ENCODE data around the gene FRAS1.
"Not testable (repeated sequence)": the region's sequence is repeated elsewhere in the genome, so short reads cannot be mapped to it uniquely, and the experiment has no call there.

FRAS1 gene

GRCh38 chr4:78454016-78454415 is 396.9 kb downstream of the FRAS1 start:
- Histone ChIP-seq H3K4me3 (no peak overlapping the region), H3K27ac (no peak overlapping the region)

DNA sequence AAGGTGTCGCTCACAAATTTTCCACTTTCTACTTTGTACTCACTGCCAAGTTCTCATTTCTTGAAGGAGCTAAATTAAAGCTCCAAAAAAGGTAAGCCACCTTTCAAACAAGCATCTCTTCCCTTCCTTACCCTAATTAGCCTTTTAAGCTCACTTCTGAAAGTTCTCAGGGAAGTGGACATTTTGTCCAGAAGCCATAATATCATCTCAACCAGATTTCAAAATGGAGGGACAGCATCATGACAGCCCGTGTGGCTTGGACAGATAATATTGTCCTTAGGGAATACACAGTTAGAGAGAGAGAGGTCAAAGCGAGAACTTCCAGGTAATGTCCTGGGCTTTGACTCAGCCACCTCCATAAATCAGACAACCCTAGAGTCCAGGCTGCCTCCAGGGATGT is 400.6 kb downstream of the FRAS1 start:
- H3K4me3 ChIP-seq: no peak overlapping the region
- H3K27ac ChIP-seq: no peak overlapping the region

GRCh38 chr4:78459327-78459726 is 402.2 kb downstream of the FRAS1 start:
- Histone ChIP-seq H3K4me3 (no peak overlapping the region), H3K27ac (no peak overlapping the region)

- no peak overlapping the region for H3K4me3 ChIP-seq
Observed at GRCh38 chr4:78460368-78460767, 403.2 kb downstream of the FRAS1 start.

DNA sequence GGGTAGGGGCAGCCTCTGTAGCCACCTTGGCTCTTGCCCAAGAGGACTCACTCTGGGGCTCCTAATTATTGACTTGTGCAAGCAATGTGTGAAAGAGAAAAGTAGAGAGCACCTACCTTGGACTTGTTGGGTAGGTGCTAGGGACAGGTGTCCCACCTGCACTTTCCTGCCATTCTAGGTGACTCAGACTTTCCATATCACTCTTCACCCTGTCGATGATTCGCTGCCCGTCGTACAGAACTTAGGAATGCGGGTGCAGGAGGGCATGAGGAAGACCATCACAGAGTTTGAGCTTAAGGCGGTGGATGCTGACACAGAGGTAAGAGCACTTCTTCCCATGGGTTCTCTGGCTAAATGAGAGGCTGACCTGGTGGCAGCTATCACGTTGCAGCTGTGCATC is 407.1 kb downstream of the FRAS1 start:
- no peak overlapping the region for H3K4me3 ChIP-seq
- no peak overlapping the region for H3K27ac ChIP-seq

More at GRCh38 chr4:78460368-78460767, 403.2 kb downstream of the FRAS1 start:
- H3K27ac ChIP-seq: no peak overlapping the region

GRCh38 chr4:78467223-78467622 is 410.1 kb downstream of the FRAS1 start:
- H3K27ac ChIP-seq, H3K4me3 ChIP-seq: not testable (repeated sequence)

- Histone ChIP-seq H3K4me3 (no peak overlapping the region), H3K27ac (no peak overlapping the region)
Observed at GRCh38 chr4:78468272-78468671, 411.1 kb downstream of the FRAS1 start.

- Histone ChIP-seq H3K4me3 (no peak overlapping the region), H3K27ac (no peak overlapping the region)
Observed at GRCh38 chr4:78476108-78476704, 419.1 kb downstream of the FRAS1 start.

DNA sequence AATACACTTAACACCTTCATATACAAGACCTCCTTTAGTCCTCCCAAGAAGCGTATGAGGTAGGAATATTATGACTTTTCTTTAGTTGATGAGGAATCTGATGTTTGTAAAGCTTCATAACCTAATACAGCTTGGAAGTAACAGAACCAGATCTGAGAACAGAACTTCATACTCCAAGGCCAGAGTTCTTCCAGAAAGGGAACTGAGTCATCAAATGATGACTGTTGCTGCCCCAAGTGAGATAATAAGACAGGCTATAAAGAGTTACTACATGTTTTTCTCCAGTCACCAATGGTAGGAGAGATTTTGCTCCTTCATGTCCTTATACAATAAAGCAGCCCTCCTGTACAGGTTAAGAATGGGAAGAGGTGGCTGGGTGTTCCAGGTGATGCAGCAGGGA is 420.2 kb downstream of the FRAS1 start:
- Histone ChIP-seq H3K27ac (no peak overlapping the region), H3K4me3 (no peak overlapping the region)

GRCh38 chr4:78478523-78478922 is 421.4 kb downstream of the FRAS1 start:
- no peak overlapping the region for H3K27ac ChIP-seq

DNA sequence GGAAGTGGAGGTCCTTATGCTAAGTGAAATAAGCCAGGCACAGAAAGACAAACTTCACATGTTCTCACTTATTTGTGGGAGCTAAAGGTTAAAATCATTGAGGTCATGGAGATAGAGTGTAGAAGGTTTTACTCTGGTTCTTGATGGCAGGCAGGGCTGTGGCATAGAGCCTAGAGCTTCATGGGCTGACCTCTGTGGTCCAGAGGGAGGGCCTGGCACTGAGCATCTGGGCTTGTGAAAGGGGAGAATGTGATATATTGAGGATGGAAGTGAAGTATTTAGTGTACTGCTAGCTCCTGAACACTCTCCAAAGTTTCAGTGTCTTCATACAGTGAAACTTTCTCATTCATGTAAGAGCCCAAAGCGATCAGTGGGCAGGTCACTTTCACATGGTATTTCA is 423.2 kb downstream of the FRAS1 start:
- Histone ChIP-seq H3K4me3 (no peak overlapping the region), H3K27ac (peak overlapping the region in 6 of 21 experiments; percentile 26 to 64 (median 58))

More at GRCh38 chr4:78478523-78478922, 421.4 kb downstream of the FRAS1 start:
- H3K4me3 ChIP-seq: no peak overlapping the region

DNA sequence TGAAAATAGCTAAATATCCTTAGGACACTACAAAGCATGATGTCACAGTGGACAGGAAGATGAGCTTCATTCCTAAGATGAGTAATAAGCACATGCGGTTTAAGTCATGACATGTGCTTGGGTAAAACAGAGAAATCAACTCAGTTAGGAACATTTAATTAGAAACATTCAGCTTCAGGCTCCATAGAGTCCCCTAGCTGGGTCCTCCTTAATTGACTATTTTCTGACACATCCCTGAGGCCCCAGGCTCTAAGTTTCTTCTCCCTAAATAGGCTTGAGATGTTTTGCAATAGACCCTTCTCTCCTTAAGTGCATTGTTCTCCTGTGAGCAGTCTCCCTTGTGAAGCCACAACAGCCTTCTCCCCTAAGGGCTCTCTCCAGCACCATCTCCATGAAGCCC is 424.1 kb downstream of the FRAS1 start:
- H3K4me3 ChIP-seq: no peak overlapping the region
- peak overlapping the region in 8 of 21 experiments; percentile 8 to 85 (median 54) for H3K27ac ChIP-seq

DNA sequence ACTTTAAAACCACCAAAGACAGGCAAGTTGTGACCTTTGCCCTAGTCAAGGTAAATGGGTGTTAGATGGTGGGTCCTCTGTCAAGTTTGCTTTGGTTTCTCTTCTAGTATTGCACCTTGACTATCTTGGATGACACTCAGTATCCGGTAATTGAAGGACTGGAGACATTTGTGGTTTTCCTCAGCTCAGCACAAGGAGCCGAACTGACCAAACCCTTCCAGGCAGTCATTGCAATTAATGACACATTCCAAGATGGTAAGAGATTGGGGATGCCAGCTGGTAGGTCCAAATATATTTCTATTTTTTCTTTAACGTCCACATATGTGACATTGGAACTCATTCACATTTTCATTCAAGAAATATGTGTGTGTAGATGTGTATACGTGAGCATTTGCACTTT is 425.2 kb downstream of the FRAS1 start:
- H3K27ac ChIP-seq: peak overlapping the region in 1 of 21 experiments; percentile 73

GRCh38 chr4:78483811-78484210 is 426.7 kb downstream of the FRAS1 start:
- H3K4me3 ChIP-seq: no peak overlapping the region
- no peak overlapping the region for H3K27ac ChIP-seq

More for the DNA sequence above, 425.2 kb downstream of the FRAS1 start:
- no peak overlapping the region for H3K4me3 ChIP-seq

- no peak overlapping the region for H3K4me3 ChIP-seq
- no peak overlapping the region for H3K27ac ChIP-seq
Observed at GRCh38 chr4:78484574-78484973, 427.5 kb downstream of the FRAS1 start.

GRCh38 chr4:78493731-78494130 is 436.6 kb downstream of the FRAS1 start:
- no peak overlapping the region for H3K27ac ChIP-seq
- H3K4me3 ChIP-seq: no peak overlapping the region

- no peak overlapping the region for H3K4me3 ChIP-seq
- H3K27ac ChIP-seq: no peak overlapping the region
Observed at GRCh38 chr4:78496021-78496643, 439.0 kb downstream of the FRAS1 start.

GRCh38 chr4:78506260-78506659 is 449.1 kb downstream of the FRAS1 start:
- not testable (repeated sequence) for H3K27ac ChIP-seq, H3K4me3 ChIP-seq

GRCh38 chr4:78509043-78509442 is 451.9 kb downstream of the FRAS1 start:
- no peak overlapping the region for H3K4me3 ChIP-seq

GRCh38 chr4:78510108-78510507 is 453.0 kb downstream of the FRAS1 start:
- Histone ChIP-seq H3K4me3 (no peak overlapping the region), H3K27ac (no peak overlapping the region)

More at GRCh38 chr4:78509043-78509442, 451.9 kb downstream of the FRAS1 start:
- H3K27ac ChIP-seq: no peak overlapping the region

GRCh38 chr4:78510681-78511080 is 453.6 kb downstream of the FRAS1 start:
- no peak overlapping the region for H3K4me3 ChIP-seq
- H3K27ac ChIP-seq: no peak overlapping the region
